ENCODE results near the gene APH1B. TPM values are rescaled to one million over a fixed set of nuclear protein-coding genes. Genes with fewer than 3 reads are reported as not detected.

The APH1B gene
- total RNA-seq = 17.0 TPM

- DNase-seq (ENCODE audit: low spot score in 2 of 2) = peak in 1 of 2 donors; percentile 85
- Histone ChIP-seq H3K4me3 (peak within 1 kb of the TSS; percentile 76 to 81), H3K36me3 (no peaks in the 10 kb centered on the region), H3K4me1 (peaks cover 0 to 4% of the 10 kb centered on the region in 2 donors), H3K27ac (peak within 1 kb of the TSS; percentile 84 to 87), H3K27me3 (no peaks in the 10 kb centered on the region), H3K9me3 (no peaks in the 10 kb centered on the region)
- intact Hi-C loops (cut with DNase I) = loop anchor here (1.0 to 5.0 kb wide), 4 partner anchors 88 to 230 kb away; partner anchors contain the start of genes LACTB, RAB8B and RPS27L
- no peak for TF ChIP-seq CTCF (IDR thresholded peaks at IDR 0.05)
Observed at GRCh38 chr15:63277038-63277892, at the start of gene APH1B. TSS of gene APH1B (plus strand) at chr15:63277605. CDS start at chr15:63277624, 19 bp downstream.

GRCh38 chr15:63227689-63228088 is 49.7 kb upstream of the APH1B start:
- Histone ChIP-seq H3K4me3 (no peak overlapping the region), H3K9me3 (no peaks in the 10 kb centered on the region), H3K27me3 (no peaks in the 10 kb centered on the region), H3K36me3 (peaks cover 0 to 4% of the 10 kb centered on the region in 2 donors), H3K4me1 (no peaks in the 10 kb centered on the region), H3K27ac (no peak overlapping the region)
- intact Hi-C loops (cut with DNase I) = no loop called here
- DNase-seq (ENCODE audit: low spot score in 2 of 2) = no peak
- TF ChIP-seq CTCF (IDR thresholded peaks at IDR 0.05) = no peak

GRCh38 chr15:63231206-63231605 is 46.2 kb upstream of the APH1B start:
- peaks cover 0 to 4% of the 10 kb centered on the region in 2 donors for H3K36me3 ChIP-seq
- peak overlapping the region in 1 of 2 donors; percentile 21 for H3K27ac ChIP-seq
- H3K27me3 ChIP-seq = no peaks in the 10 kb centered on the region
- no peak for TF ChIP-seq CTCF (IDR thresholded peaks at IDR 0.05)
- H3K9me3 ChIP-seq = no peaks in the 10 kb centered on the region
- no peak overlapping the region for H3K4me3 ChIP-seq
- peaks cover 7 to 27% of the 10 kb centered on the region in 2 donors for H3K4me1 ChIP-seq
- intact Hi-C loops (cut with DNase I) = no loop called here
- no peak for DNase-seq (ENCODE audit: low spot score in 2 of 2)

GRCh38 chr15:63231706-63232105 is 45.7 kb upstream of the APH1B start:
- no peak for TF ChIP-seq CTCF (IDR thresholded peaks at IDR 0.05)
- H3K27ac ChIP-seq = peak overlapping the region in 1 of 2 donors; percentile 21
- DNase-seq (ENCODE audit: low spot score in 2 of 2) = no peak
- intact Hi-C loops (cut with DNase I) = no loop called here
- no peak overlapping the region for H3K4me3 ChIP-seq
- H3K27me3 ChIP-seq = no peaks in the 10 kb centered on the region
- H3K4me1 ChIP-seq = peaks cover 7 to 29% of the 10 kb centered on the region in 2 donors
- H3K9me3 ChIP-seq = no peaks in the 10 kb centered on the region
- H3K36me3 ChIP-seq = peaks cover 0 to 4% of the 10 kb centered on the region in 2 donors

GRCh38 chr15:63232405-63232804 is 45.0 kb upstream of the APH1B start:
- intact Hi-C loops (cut with DNase I) = no loop called here
- Histone ChIP-seq H3K27ac (peak overlapping the region in 1 of 2 donors; percentile 34), H3K27me3 (no peaks in the 10 kb centered on the region), H3K4me3 (no peak overlapping the region), H3K9me3 (no peaks in the 10 kb centered on the region), H3K4me1 (peaks cover 7 to 29% of the 10 kb centered on the region in 2 donors), H3K36me3 (peaks cover 0 to 4% of the 10 kb centered on the region in 2 donors)
- no peak for TF ChIP-seq CTCF (IDR thresholded peaks at IDR 0.05)
- no peak for DNase-seq (ENCODE audit: low spot score in 2 of 2)
